ENCODE measurements around the gene NCAPG2. TPM values are rescaled to one million over a fixed set of nuclear protein-coding genes. Genes with fewer than 3 reads are reported as not detected.

NCAPG2 gene
- polyA plus RNA-seq, 2 of the 4 experiments (the other 2 are of a cell fraction): 53.8 to 63.0 TPM

GRCh38 chr7:158725506-158725800 is 20.8 kb upstream of the NCAPG2 start:
- CTCF ChIA-PET: interaction anchor here (0.6 to 1.6 kb wide), 3 partner anchors 23 to 251 kb away, joined by 3 to 6 read pairs (median 4); no protein-coding TSS in a partner anchor
- TF ChIP-seq BHLHE40 (IDR thresholded peaks at IDR 0.05; ENCODE audit: low read depth, low read length) (no peak), ZNF302 (CRISPR knock-in tag; IDR thresholded peaks at IDR 0.05) (no peak), CBX8 (IDR thresholded peaks at IDR 0.05) (no peak), ZFP36 (IDR thresholded peaks at IDR 0.05; ENCODE audit: borderline replicate concordance, partially characterized antibody) (no peak), TP53 (CRISPR knock-in tag; IDR thresholded peaks at IDR 0.05) (no peak), ZSCAN20 (CRISPR knock-in tag; IDR thresholded peaks at IDR 0.05) (no peak)
- ATAC-seq: no peak

GRCh38 chr7:158724658-158725505 is 20.3 kb upstream of the NCAPG2 start:
- POLR2A ChIA-PET: no interaction called here
- DNase-seq (ENCODE audit: low read depth in 1 of 2, low spot score in 1 of 2): no peak
- 86% methylated on average over 21 of the region's 21 CpGs for WGBS (ENCODE audit: missing lambda C conversion rate)
- no peak for FAIRE-seq
- no peaks in the 10 kb centered on the region for H3K9me3 ChIP-seq
- H3K27ac ChIP-seq: no peak overlapping the region
- TF ChIP-seq ESRRA (IDR thresholded peaks at IDR 0.05; ENCODE audit: borderline replicate concordance, low read length) (no peak), HEYL (CRISPR knock-in tag; IDR thresholded peaks at IDR 0.05) (no peak), FOSB (CRISPR knock-in tag; IDR thresholded peaks at IDR 0.05) (no peak)
- no peak overlapping the region for H3K4me3 ChIP-seq
- no peaks in the 10 kb centered on the region for H3K4me1 ChIP-seq
- ATAC-seq: peak in 1 of 2 experiments; percentile 35; a peak in 3 of 6 replicates
- CTCF ChIA-PET: interaction anchor here (0.6 kb wide), 1 partner anchor 24 kb away, joined by 6 read pairs; no protein-coding TSS in a partner anchor
- H3K4me2 ChIP-seq: no peak overlapping the region

More at GRCh38 chr7:158725506-158725800, 20.8 kb upstream of the NCAPG2 start:
- Histone ChIP-seq H3K9me3 (no peaks in the 10 kb centered on the region), H3K4me2 (no peak overlapping the region), H3K4me3 (no peak overlapping the region), H3K4me1 (no peaks in the 10 kb centered on the region), H3K27ac (no peak overlapping the region)
- 75% methylated on average over 4 of the region's 4 CpGs for WGBS (ENCODE audit: missing lambda C conversion rate)
- POLR2A ChIA-PET: no interaction called here
- DNase-seq (ENCODE audit: low read depth in 1 of 2, low spot score in 1 of 2) (no peak), FAIRE-seq (no peak)

- no peak for TF ChIP-seq CEBPB (IDR thresholded peaks at IDR 0.05)
- no peak for TF ChIP-seq SMC3 (IDR thresholded peaks at IDR 0.05)
- TF ChIP-seq ESRRA (IDR thresholded peaks at IDR 0.05; ENCODE audit: borderline replicate concordance, low read length): no peak
- no peak for TF ChIP-seq FOXS1 (CRISPR knock-in tag; IDR thresholded peaks at IDR 0.05)
- TF ChIP-seq ATOH8 (CRISPR knock-in tag; IDR thresholded peaks at IDR 0.05; ENCODE audit: low read depth): no peak
- no peak for TF ChIP-seq MYC (IDR thresholded peaks at IDR 0.05; ENCODE audit: borderline replicate concordance, low read length)
- TF ChIP-seq REST (IDR thresholded peaks at IDR 0.05): no peak
- TF ChIP-seq RARB (CRISPR knock-in tag; IDR thresholded peaks at IDR 0.05): no peak
- no peak for TF ChIP-seq KDM5A (IDR thresholded peaks at IDR 0.05)
- no peak for TF ChIP-seq EHF (CRISPR knock-in tag; IDR thresholded peaks at IDR 0.05)
- TF ChIP-seq FOSB (CRISPR knock-in tag; IDR thresholded peaks at IDR 0.05): no peak
- TF ChIP-seq EHMT2 (IDR thresholded peaks at IDR 0.05; ENCODE audit: low read depth): no peak
- no peak for TF ChIP-seq RCOR1 (IDR thresholded peaks at IDR 0.05; ENCODE audit: low read depth, low read length)
- no peak for TF ChIP-seq NPAS2 (CRISPR knock-in tag; IDR thresholded peaks at IDR 0.05; ENCODE audit: borderline replicate concordance)
- TF ChIP-seq HMGXB4 (CRISPR knock-in tag; IDR thresholded peaks at IDR 0.05; ENCODE audit: borderline replicate concordance): no peak
- no peak for TF ChIP-seq POLR2AphosphoS2 (conservative IDR thresholded peaks at IDR 0.05; ENCODE audit: low read length)
- TF ChIP-seq NFE2L2 (conservative IDR thresholded peaks at IDR 0.05; ENCODE audit: low read length): no peak
- TF ChIP-seq ZSCAN20 (CRISPR knock-in tag; IDR thresholded peaks at IDR 0.05): no peak
- 78% methylated on average over 12 of the region's 12 CpGs for WGBS (ENCODE audit: missing lambda C conversion rate)
- H3K4me3 ChIP-seq: no peak overlapping the region
- no peaks in the 10 kb centered on the region for H3K9me3 ChIP-seq
- ChIA-PET POLR2A (interaction anchor here (0.8 kb wide), 1 partner anchor 95 kb away, joined by 3 read pairs; no protein-coding TSS in a partner anchor), CTCF (interaction anchor here (0.9 kb wide), 1 partner anchor 12 kb away, joined by 3 read pairs; no protein-coding TSS in a partner anchor)
- no peak overlapping the region for H3K4me2 ChIP-seq
- FAIRE-seq: no peak
- peak; percentile 26 to 36; a peak in 5 of 6 replicates for ATAC-seq
- no peak overlapping the region for H3K27ac ChIP-seq
- H3K4me1 ChIP-seq: no peaks in the 10 kb centered on the region
- DNase-seq (ENCODE audit: low read depth in 1 of 2, low spot score in 1 of 2): no peak
Observed at GRCh38 chr7:158723714-158724385, 19.2 kb upstream of the NCAPG2 start.
